ENCODE data around the gene CYP26C1. TPM values are rescaled to one million over a fixed set of nuclear protein-coding genes. Genes with fewer than 3 reads are reported as not detected.

CYP26C1 gene
- total and polyA plus RNA-seq, 9 of the 15 experiments (the other 6 are each of a cell fraction or from before 2014, with no cell fraction given) = 0.07 to 0.09 (median 0.07) TPM; not detected in 6

- peak; percentile 75; the same call in 1 of the 2 replicates for TF ChIP-seq ZEB2 (IDR thresholded peaks at IDR 0.05)
- TF ChIP-seq NEUROD1 (IDR thresholded peaks at IDR 0.05; ENCODE audit: borderline replicate concordance, low read depth, low read length, partially characterized antibody) = peak; percentile 29
- peak in 1 of 2 experiments; percentile 94; a peak in 2 of 4 replicates for TF ChIP-seq HDAC1 (IDR thresholded peaks at IDR 0.05)
- TF ChIP-seq CREB1 (IDR thresholded peaks at IDR 0.05) = peak; percentile 51; the same call in 1 of the 2 replicates
- TF ChIP-seq CREB1 (CRISPR knock-in tag; IDR thresholded peaks at IDR 0.05) = no peak
- TF ChIP-seq SMARCE1 (IDR thresholded peaks at IDR 0.05) = peak; percentile 85
- TF ChIP-seq DMBX1 (CRISPR knock-in tag; IDR thresholded peaks at IDR 0.05; ENCODE audit: borderline replicate concordance) = peak; percentile 46; the same call in 1 of the 2 replicates
- TF ChIP-seq MYC (IDR thresholded peaks at IDR 0.05; ENCODE audit: low read depth, low read length) = peak; percentile 57; the same call in 1 of the 2 replicates
- no peak for TF ChIP-seq MYC (CRISPR knock-in tag; IDR thresholded peaks at IDR 0.05; ENCODE audit: borderline replicate concordance, low read depth)
- TF ChIP-seq, protein P1, sequence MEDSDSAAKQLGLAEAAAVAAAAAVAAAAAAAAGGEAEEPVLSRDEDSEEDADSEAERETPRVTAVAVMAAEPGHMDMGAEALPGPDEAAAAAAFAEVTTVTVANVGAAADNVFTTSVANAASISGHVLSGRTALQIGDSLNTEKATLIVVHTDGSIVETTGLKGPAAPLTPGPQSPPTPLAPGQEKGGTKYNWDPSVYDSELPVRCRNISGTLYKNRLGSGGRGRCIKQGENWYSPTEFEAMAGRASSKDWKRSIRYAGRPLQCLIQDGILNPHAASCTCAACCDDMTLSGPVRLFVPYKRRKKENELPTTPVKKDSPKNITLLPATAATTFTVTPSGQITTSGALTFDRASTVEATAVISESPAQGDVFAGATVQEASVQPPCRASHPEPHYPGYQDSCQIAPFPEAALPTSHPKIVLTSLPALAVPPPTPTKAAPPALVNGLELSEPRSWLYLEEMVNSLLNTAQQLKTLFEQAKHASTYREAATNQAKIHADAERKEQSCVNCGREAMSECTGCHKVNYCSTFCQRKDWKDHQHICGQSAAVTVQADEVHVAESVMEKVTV (CRISPR knock-in tag; IDR thresholded peaks at IDR 0.05) = no peak
- TF ChIP-seq CTBP1 (IDR thresholded peaks at IDR 0.05; ENCODE audit: borderline replicate concordance) = peak; percentile 94
- peak; percentile 81 for TF ChIP-seq ESRRA (IDR thresholded peaks at IDR 0.05; ENCODE audit: borderline replicate concordance, low read depth)
- TF ChIP-seq KHSRP (IDR thresholded peaks at IDR 0.05) = no peak
- TF ChIP-seq C11orf30 (IDR thresholded peaks at IDR 0.05; ENCODE audit: low read depth) = peak; percentile 46; the same call in 1 of the 2 replicates
- TF ChIP-seq SMAD3 (CRISPR knock-in tag; conservative IDR thresholded peaks at IDR 0.05) = 0 out of 2 replicates have a peak, but pooled peaks have one; percentile 44
- peak; percentile 78 for TF ChIP-seq GATA2 (CRISPR knock-in tag; IDR thresholded peaks at IDR 0.05)
- TF ChIP-seq FOXJ2 (tag; IDR thresholded peaks at IDR 0.05) = peak; percentile 72; the same call in 1 of the 2 replicates
- peak; percentile 76 for TF ChIP-seq HMGN3 (IDR thresholded peaks at IDR 0.05; ENCODE audit: borderline replicate concordance, extremely low read depth, insufficient read length, low read depth, low read length)
- TF ChIP-seq TCF3 (CRISPR knock-in tag; IDR thresholded peaks at IDR 0.05) = peak; percentile 83
- peak; percentile 81; the same call in 1 of the 2 replicates for TF ChIP-seq CXXC5 (CRISPR knock-in tag; IDR thresholded peaks at IDR 0.05)
- peak; percentile 93 for TF ChIP-seq HDAC2 (IDR thresholded peaks at IDR 0.05)
- TF ChIP-seq GTF2E2 (tag; IDR thresholded peaks at IDR 0.05) = no peak
- TF ChIP-seq KDM1A (IDR thresholded peaks at IDR 0.05) = peak; percentile 99
- TF ChIP-seq, protein P2, sequence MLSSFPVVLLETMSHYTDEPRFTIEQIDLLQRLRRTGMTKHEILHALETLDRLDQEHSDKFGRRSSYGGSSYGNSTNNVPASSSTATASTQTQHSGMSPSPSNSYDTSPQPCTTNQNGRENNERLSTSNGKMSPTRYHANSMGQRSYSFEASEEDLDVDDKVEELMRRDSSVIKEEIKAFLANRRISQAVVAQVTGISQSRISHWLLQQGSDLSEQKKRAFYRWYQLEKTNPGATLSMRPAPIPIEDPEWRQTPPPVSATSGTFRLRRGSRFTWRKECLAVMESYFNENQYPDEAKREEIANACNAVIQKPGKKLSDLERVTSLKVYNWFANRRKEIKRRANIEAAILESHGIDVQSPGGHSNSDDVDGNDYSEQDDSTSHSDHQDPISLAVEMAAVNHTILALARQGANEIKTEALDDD (IDR thresholded peaks at IDR 0.05) = peak; percentile 70
- peak; percentile 26; the same call in 1 of the 2 replicates for TF ChIP-seq LEF1 (IDR thresholded peaks at IDR 0.05)
- peak; percentile 87 for TF ChIP-seq FOXM1 (IDR thresholded peaks at IDR 0.05; ENCODE audit: low read depth)
- TF ChIP-seq FOXM1 (CRISPR knock-in tag; IDR thresholded peaks at IDR 0.05; ENCODE audit: low read depth) = no peak
- peak; percentile 63 for TF ChIP-seq ZNF316 (IDR thresholded peaks at IDR 0.05)
- peak; percentile 47; the same call in 1 of the 2 replicates for TF ChIP-seq VEZF1 (CRISPR knock-in tag; IDR thresholded peaks at IDR 0.05)
- TF ChIP-seq ARID1B (IDR thresholded peaks at IDR 0.05) = peak; percentile 94
Observed at GRCh38 chr10:93077860-93078337, 17.3 kb downstream of the CYP26C1 start (continued).

Data from K562 (cell line).